ENCODE data around the gene KSR2. TPM values are rescaled to one million over a fixed set of nuclear protein-coding genes. Genes with fewer than 3 reads are reported as not detected.

KSR2 gene
- total RNA-seq, 1 experiment from 2014 or later: 2.0 TPM

- H3K4me2 ChIP-seq: no peak overlapping the region
- H3K27me3 ChIP-seq (ENCODE audit: insufficient read depth, low read depth): peaks cover 58% of the 10 kb centered on the region
- H2AFZ ChIP-seq: no peak overlapping the region
- ChIA-PET POLR2A (ENCODE audit: unreplicated experiment) (no interaction called here), CTCF (no interaction called here)
- no peaks in the 10 kb centered on the region for H3K79me2 ChIP-seq (ENCODE audit: low read depth)
- H3K4me3 ChIP-seq: no peak overlapping the region
- no peaks in the 10 kb centered on the region for H4K20me1 ChIP-seq (ENCODE audit: insufficient read depth)
- no TSS peak for BruUV-seq (replicated peaks)
- H3K27ac ChIP-seq: no peak overlapping the region
- DNase-seq: no peak
- intact Hi-C loops (cut with micrococcal nuclease; ENCODE audit: unreplicated experiment): no loop called here
- TF ChIP-seq, protein P1, sequence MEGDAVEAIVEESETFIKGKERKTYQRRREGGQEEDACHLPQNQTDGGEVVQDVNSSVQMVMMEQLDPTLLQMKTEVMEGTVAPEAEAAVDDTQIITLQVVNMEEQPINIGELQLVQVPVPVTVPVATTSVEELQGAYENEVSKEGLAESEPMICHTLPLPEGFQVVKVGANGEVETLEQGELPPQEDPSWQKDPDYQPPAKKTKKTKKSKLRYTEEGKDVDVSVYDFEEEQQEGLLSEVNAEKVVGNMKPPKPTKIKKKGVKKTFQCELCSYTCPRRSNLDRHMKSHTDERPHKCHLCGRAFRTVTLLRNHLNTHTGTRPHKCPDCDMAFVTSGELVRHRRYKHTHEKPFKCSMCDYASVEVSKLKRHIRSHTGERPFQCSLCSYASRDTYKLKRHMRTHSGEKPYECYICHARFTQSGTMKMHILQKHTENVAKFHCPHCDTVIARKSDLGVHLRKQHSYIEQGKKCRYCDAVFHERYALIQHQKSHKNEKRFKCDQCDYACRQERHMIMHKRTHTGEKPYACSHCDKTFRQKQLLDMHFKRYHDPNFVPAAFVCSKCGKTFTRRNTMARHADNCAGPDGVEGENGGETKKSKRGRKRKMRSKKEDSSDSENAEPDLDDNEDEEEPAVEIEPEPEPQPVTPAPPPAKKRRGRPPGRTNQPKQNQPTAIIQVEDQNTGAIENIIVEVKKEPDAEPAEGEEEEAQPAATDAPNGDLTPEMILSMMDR (conservative IDR thresholded peaks at IDR 0.05): no peak
- no peak for TF ChIP-seq EZH2 (IDR thresholded peaks at IDR 0.05; ENCODE audit: low read depth)
- H3F3A ChIP-seq (ENCODE audit: insufficient read depth, low read depth): no peaks in the 10 kb centered on the region
- H3K36me3 ChIP-seq (ENCODE audit: low read depth): no peaks in the 10 kb centered on the region
- H3K9me3 ChIP-seq (ENCODE audit: insufficient read depth, low read depth): no peaks in the 10 kb centered on the region
- H3K4me1 ChIP-seq (replicated peaks; ENCODE audit: insufficient read depth): no peaks in the 10 kb centered on the region
- no peaks in the 10 kb centered on the region for H3K9me2 ChIP-seq (ENCODE audit: insufficient read depth)
These were observed 304.6 kb downstream of the KSR2 start for GRCh38 chr12:117664169-117664568.

DNA sequence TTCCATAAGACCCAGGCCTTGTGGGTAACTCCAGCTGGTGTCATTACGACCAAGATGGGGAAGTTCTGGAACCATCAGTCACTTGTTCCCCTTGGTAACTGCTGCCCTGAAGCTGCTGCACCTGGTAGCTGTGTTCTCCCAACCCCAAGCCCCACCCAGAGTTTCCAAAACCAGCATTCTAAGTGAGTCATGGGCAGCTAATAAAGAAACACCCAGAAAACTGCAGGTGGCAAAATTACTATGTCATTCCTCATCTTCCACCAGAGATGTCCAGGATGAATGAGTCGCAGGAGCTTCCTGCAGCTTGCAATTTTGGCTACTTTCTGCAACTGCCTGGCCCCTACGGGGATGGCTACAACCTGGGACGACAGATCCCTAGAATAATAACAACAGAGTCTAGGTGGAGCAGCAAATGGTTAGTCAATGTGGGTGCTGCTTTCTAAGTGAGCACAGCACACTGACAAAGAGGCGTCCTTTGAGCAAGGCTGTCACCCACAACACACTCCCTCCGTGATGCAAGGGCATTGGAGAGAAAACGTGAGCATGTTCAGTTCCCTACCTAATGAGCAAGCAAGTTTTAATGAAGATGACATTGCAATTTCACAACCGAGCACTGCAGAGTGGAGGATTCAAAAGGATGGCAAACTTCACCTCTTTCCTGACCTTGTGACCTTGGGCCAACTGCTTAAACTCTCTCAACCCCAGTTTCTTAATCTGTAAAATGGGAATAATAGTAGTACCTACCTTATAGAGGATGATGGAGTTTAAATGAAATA, 306.0 kb downstream of the KSR2 start:
- H2AFZ ChIP-seq: no peak overlapping the region
- H3K27me3 ChIP-seq (ENCODE audit: insufficient read depth, low read depth): peaks cover 44% of the 10 kb centered on the region
- no peaks in the 10 kb centered on the region for H3K9me2 ChIP-seq (ENCODE audit: insufficient read depth)
- POLR2A ChIA-PET (ENCODE audit: unreplicated experiment): no interaction called here
- no peak overlapping the region for H3K4me2 ChIP-seq
- intact Hi-C loops (cut with micrococcal nuclease; ENCODE audit: unreplicated experiment): no loop called here
- no peaks in the 10 kb centered on the region for H4K20me1 ChIP-seq (ENCODE audit: insufficient read depth)
- H3K4me3 ChIP-seq: no peak overlapping the region
- no peak for TF ChIP-seq EZH2 (IDR thresholded peaks at IDR 0.05; ENCODE audit: low read depth)
- TF ChIP-seq, protein P1 (conservative IDR thresholded peaks at IDR 0.05): no peak
- no peaks in the 10 kb centered on the region for H3K4me1 ChIP-seq (replicated peaks; ENCODE audit: insufficient read depth)
- H3K27ac ChIP-seq: no peak overlapping the region
- CTCF ChIA-PET: no interaction called here
- H3K79me2 ChIP-seq (ENCODE audit: low read depth): no peaks in the 10 kb centered on the region
- no TSS peak for BruUV-seq (replicated peaks)
- no peaks in the 10 kb centered on the region for H3K9me3 ChIP-seq (ENCODE audit: insufficient read depth, low read depth)
- DNase-seq: no peak
- no peaks in the 10 kb centered on the region for H3K36me3 ChIP-seq (ENCODE audit: low read depth)
- H3F3A ChIP-seq (ENCODE audit: insufficient read depth, low read depth): no peaks in the 10 kb centered on the region

- intact Hi-C loops (cut with micrococcal nuclease; ENCODE audit: unreplicated experiment): no loop called here
- no peaks in the 10 kb centered on the region for H3K4me1 ChIP-seq (replicated peaks; ENCODE audit: insufficient read depth)
These were observed 306.6 kb downstream of the KSR2 start for GRCh38 chr12:117662220-117662619.

More at GRCh38 chr12:117662220-117662619, 306.6 kb downstream of the KSR2 start:
- no peak for DNase-seq
- peaks cover 38% of the 10 kb centered on the region for H3K27me3 ChIP-seq (ENCODE audit: insufficient read depth, low read depth)
- H3K27ac ChIP-seq: no peak overlapping the region
- ChIA-PET POLR2A (ENCODE audit: unreplicated experiment) (no interaction called here), CTCF (no interaction called here)
- no peaks in the 10 kb centered on the region for H3K36me3 ChIP-seq (ENCODE audit: low read depth)
- H3K9me3 ChIP-seq (ENCODE audit: insufficient read depth, low read depth): no peaks in the 10 kb centered on the region
- BruUV-seq (replicated peaks): no TSS peak
- no peak overlapping the region for H3K4me3 ChIP-seq
- no peaks in the 10 kb centered on the region for H3K79me2 ChIP-seq (ENCODE audit: low read depth)
- TF ChIP-seq, protein P1 (conservative IDR thresholded peaks at IDR 0.05): no peak
- TF ChIP-seq EZH2 (IDR thresholded peaks at IDR 0.05; ENCODE audit: low read depth): no peak
- no peak overlapping the region for H2AFZ ChIP-seq
- H4K20me1 ChIP-seq (ENCODE audit: insufficient read depth): no peaks in the 10 kb centered on the region
- H3K4me2 ChIP-seq: no peak overlapping the region
- H3F3A ChIP-seq (ENCODE audit: insufficient read depth, low read depth): no peaks in the 10 kb centered on the region
- no peaks in the 10 kb centered on the region for H3K9me2 ChIP-seq (ENCODE audit: insufficient read depth)
